Progenitor cell of endocrine pancreas (in vitro differentiated cells): ENCODE data around the gene CCDC92B. TPM values are rescaled to one million over a fixed set of nuclear protein-coding genes. Genes with fewer than 3 reads are reported as not detected.
A peak's percentile ranks its signal among the peaks of the same experiment; 100 is the strongest.
"Not testable (repeated sequence)": the region's sequence is repeated elsewhere in the genome, so short reads cannot be mapped to it uniquely, and the experiment has no call there.

Experiments
- DNase-seq: peaks from one replicate; pipeline ENCODE4 v3.0.0; 2021; ENCODE audit warnings: low spot score; ENCODE audit not compliant: unreplicated experiment
- H3K27ac Mint-ChIP-seq: 2 replicates; pipeline ENCODE4 v1.8.0; 2021; ENCODE audit warnings: mild to moderate bottlenecking, moderate library complexity, mixed read lengths
- H3K27me3 Mint-ChIP-seq: 2 replicates; pipeline ENCODE4 v1.8.0; 2021; ENCODE audit warnings: mixed read lengths
- H3K36me3 Mint-ChIP-seq: 2 replicates; pipeline ENCODE4 v1.8.0; 2022; ENCODE audit warnings: mixed read lengths; ENCODE audit not compliant: insufficient read depth
- H3K4me1 Mint-ChIP-seq: 2 replicates; pipeline ENCODE4 v1.8.0; 2021; ENCODE audit warnings: low read depth, mixed read lengths
- H3K4me3 Mint-ChIP-seq: 2 replicates; pipeline ENCODE4 v1.8.0; 2021; ENCODE audit warnings: low read depth, mild to moderate bottlenecking, moderate library complexity, mixed read lengths
- H3K9me3 Mint-ChIP-seq: 2 replicates; pipeline ENCODE4 v1.8.0; 2021; ENCODE audit warnings: low read depth, mixed read lengths
- CTCF ChIP-seq: fragments of 200-600 bp; sonication (generic); IDR thresholded peaks from one replicate; pipeline ENCODE4 v1.5.0; 2021; ENCODE audit warnings: antibody characterized with exemption, mild to moderate bottlenecking; ENCODE audit not compliant: unreplicated experiment
- microRNA-seq: library from miRNA; unstranded; fragments of <30 nt; microRNA quantifications from one replicate; pipeline ENCODE4 v1.1.0, GENCODE V29; 2020; ENCODE audit warnings: borderline number of aligned reads; ENCODE audit not compliant: unreplicated experiment
- total RNA-seq: library from RNA; stranded (reverse); gene quantifications from 2 replicates; pipeline ENCODE4 v1.2.1, GENCODE V29; 2021

CCDC92B gene
- total RNA-seq, 1 donor from 2014 or later, result 1.3 TPM

GRCh38 chr17:2680961-2681360 is 68.5 kb downstream of the CCDC92B start:
- H3K4me1 Mint-ChIP-seq, result peaks cover 19% of the 10 kb centered on the region
- peak overlapping the region; percentile 71 for H3K27ac Mint-ChIP-seq

GRCh38 chr17:2679247-2679646 is 70.2 kb downstream of the CCDC92B start:
- peaks cover 38% of the 10 kb centered on the region for H3K36me3 Mint-ChIP-seq
- not testable (repeated sequence) for H3K4me3 Mint-ChIP-seq, H3K9me3 Mint-ChIP-seq, H3K27ac Mint-ChIP-seq, H3K27me3 Mint-ChIP-seq, DNase-seq
- peaks cover 18% of the 10 kb centered on the region for H3K4me1 Mint-ChIP-seq

More at GRCh38 chr17:2680961-2681360, 68.5 kb downstream of the CCDC92B start:
- DNase-seq, result no peak
- Mint-ChIP-seq H3K27me3 (no peaks in the 10 kb centered on the region), H3K4me3 (no peak overlapping the region), H3K9me3 (no peaks in the 10 kb centered on the region), H3K36me3 (peaks cover 32% of the 10 kb centered on the region)
- TF ChIP-seq CTCF, result no peak

Small RNA genes within 50 kb of the gene (microRNA-seq; reads per million reads assigned to microRNA genes)
- not detected for gene MIR1253
- not detected for gene MIR6776

Other genes starting within 250 kb of the CCDC92B start
- gene METTL16, start 237.8 kb downstream of the CCDC92B start, total RNA-seq, result 43.8 and 44.4 TPM in 2 replicates
- gene PAFAH1B1, start 156.0 kb downstream of the CCDC92B start, total RNA-seq, result 138 and 140 TPM in 2 replicates
- gene CLUH, start 37.9 kb downstream of the CCDC92B start, total RNA-seq, result 40.2 and 46.9 TPM in 2 replicates
- 105 and 116 TPM in 2 replicates for gene RAP1GAP2, start 46.8 kb upstream of the CCDC92B start, total RNA-seq